GM06990 (cell line): ENCODE data around the gene POLR3F.
"Not testable (repeated sequence)": the region's sequence is repeated elsewhere in the genome, so short reads cannot be mapped to it uniquely, and the experiment has no call there.

ENCODE experiments used
- DNase-seq: peaks from one replicate; pipeline ENCODE4 v3.0.0-alpha.2; 2011; ENCODE audit not compliant: insufficient read length; ENCODE audit errors: extremely low read depth
- H3K27me3 ChIP-seq: replicated peaks from 2 replicates; pipeline ENCODE4 v1.6.0; 2011; ENCODE audit warnings: low read length; ENCODE audit not compliant: control insufficient read depth, insufficient read depth
- H3K36me3 ChIP-seq: 2 replicates; pipeline ENCODE4 v1.5.1; 2011; ENCODE audit warnings: low read length; ENCODE audit not compliant: control insufficient read depth, insufficient read depth
- H3K4me3 ChIP-seq: replicated peaks from 2 replicates; pipeline ENCODE4 v1.5.1; 2011; ENCODE audit warnings: low read depth, mild to moderate bottlenecking, control low read depth, low read length
- TF ChIP-seq, protein P1 (sequence below): IDR thresholded peaks from 2 replicates; pipeline ENCODE4 v1.5.1; 2011; ENCODE audit warnings: low read length, control low read depth, mild to moderate bottlenecking, inconsistent platforms; ENCODE audit not compliant: insufficient read depth, poor library complexity, severe bottlenecking

The POLR3F gene

DNA sequence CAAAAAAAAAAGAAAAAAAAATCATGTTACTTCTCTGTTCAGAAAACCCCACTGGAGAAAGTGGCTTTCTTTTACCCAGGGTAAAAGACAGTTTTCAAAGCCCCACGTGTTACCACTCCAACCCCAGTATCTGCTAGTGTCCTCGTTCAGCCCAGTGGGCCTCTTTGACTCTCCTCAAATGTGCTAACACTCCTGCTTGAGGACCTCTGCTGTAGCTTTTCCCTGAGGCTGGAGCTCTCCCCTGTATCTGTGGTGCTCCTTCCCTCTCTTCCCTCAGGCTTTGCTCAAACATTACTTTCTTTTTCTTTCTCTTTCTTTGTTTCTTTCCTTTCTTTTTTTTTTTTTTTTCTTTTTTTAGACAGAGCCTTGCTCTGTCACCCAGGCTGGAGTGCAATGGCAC is 55.9 kb downstream of the POLR3F start:
- Histone ChIP-seq H3K4me3 (no peak overlapping the region), H3K27me3 (no peaks in the 10 kb centered on the region), H3K36me3 (peaks cover 21% of the 10 kb centered on the region)
- TF ChIP-seq, protein P1, sequence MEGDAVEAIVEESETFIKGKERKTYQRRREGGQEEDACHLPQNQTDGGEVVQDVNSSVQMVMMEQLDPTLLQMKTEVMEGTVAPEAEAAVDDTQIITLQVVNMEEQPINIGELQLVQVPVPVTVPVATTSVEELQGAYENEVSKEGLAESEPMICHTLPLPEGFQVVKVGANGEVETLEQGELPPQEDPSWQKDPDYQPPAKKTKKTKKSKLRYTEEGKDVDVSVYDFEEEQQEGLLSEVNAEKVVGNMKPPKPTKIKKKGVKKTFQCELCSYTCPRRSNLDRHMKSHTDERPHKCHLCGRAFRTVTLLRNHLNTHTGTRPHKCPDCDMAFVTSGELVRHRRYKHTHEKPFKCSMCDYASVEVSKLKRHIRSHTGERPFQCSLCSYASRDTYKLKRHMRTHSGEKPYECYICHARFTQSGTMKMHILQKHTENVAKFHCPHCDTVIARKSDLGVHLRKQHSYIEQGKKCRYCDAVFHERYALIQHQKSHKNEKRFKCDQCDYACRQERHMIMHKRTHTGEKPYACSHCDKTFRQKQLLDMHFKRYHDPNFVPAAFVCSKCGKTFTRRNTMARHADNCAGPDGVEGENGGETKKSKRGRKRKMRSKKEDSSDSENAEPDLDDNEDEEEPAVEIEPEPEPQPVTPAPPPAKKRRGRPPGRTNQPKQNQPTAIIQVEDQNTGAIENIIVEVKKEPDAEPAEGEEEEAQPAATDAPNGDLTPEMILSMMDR = no peak
- no peak for DNase-seq

DNA sequence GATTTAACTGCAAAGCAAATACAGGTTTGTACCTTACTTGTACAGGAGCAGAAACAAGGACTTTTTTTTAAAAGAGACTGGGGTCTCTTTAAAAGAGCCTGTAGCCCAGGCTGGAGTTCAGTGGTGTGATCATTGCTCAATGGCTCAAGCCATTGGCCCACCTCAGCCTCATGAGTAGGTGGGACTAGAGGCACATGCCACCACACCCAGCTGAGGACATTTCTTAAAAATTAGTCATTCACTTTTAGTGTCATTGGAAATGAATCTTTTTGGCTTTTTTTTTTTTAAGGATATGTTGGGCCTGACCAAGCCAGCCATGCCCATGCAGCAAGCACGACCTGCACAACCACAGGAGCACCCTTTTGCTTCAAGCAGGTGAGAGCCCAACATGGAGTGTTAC is 57.5 kb downstream of the POLR3F start:
- TF ChIP-seq, protein P1 = no peak
- no peaks in the 10 kb centered on the region for H3K27me3 ChIP-seq
- no peak overlapping the region for H3K4me3 ChIP-seq
- no peak for DNase-seq
- H3K36me3 ChIP-seq = peaks cover 25% of the 10 kb centered on the region

DNA sequence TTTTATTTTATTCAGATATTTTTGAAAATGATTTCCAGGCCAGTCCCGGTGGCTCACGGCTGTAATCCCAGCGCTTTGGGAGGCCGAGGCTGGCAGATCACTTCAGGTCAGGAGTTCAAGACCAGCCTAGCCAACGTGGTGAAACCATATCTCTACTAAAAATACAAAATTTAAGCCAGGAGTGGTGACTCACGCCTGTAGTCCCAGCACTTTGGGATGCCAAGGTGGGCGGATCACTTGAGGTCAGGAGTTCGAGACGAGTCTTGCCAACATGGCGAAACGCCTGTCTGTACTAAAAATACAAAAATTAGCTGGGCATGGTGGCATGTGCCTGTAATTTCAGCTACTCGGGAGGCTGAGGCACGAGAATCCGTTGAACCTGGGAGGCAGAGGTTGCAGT is 59.6 kb downstream of the POLR3F start:
- H3K4me3 ChIP-seq, DNase-seq, H3K27me3 ChIP-seq: not testable (repeated sequence)
- peaks cover 32% of the 10 kb centered on the region for H3K36me3 ChIP-seq

DNA sequence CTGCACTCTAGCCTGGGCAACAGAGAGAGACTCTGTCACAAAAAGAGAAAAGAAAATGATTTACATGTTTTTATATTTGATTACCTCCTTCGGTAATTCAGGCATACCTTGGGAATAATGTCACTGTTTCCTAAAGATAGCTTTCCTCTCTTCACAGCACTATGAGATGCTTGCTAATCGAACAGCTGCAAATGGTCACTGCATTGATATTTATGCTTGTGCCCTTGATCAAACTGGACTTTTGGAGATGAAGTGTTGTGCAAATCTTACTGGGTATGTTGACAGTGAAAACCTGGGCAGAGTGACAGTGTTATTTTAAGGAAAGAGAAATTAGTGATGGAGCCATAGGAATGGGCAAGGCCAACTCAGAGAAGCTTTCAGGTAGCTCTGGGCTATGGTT is 60.1 kb downstream of the POLR3F start:
- no peak for DNase-seq
- no peak overlapping the region for H3K4me3 ChIP-seq
- no peaks in the 10 kb centered on the region for H3K27me3 ChIP-seq
- peaks cover 32% of the 10 kb centered on the region for H3K36me3 ChIP-seq
- TF ChIP-seq, protein P1 = no peak

DNA sequence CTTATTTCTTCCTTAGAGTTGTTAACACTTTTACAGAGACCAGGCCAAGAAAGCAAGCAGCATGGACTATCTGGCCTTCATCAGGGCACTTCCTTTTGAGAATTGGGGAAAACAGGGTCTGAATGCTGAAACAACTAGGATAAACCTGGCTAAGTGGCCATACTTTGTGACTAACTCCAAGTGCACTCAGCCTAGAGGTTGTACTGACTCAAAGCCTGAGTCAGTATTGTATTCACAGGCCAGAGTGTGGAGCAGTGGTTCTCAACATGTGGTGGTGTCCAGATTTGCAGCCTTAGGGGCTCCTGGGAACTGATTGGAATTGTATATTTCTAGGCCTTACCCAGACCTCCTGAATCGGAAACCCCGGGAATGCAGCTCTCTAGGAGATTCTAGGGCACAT is 60.6 kb downstream of the POLR3F start:
- no peak for DNase-seq
- peaks cover 36% of the 10 kb centered on the region for H3K36me3 ChIP-seq

DNA sequence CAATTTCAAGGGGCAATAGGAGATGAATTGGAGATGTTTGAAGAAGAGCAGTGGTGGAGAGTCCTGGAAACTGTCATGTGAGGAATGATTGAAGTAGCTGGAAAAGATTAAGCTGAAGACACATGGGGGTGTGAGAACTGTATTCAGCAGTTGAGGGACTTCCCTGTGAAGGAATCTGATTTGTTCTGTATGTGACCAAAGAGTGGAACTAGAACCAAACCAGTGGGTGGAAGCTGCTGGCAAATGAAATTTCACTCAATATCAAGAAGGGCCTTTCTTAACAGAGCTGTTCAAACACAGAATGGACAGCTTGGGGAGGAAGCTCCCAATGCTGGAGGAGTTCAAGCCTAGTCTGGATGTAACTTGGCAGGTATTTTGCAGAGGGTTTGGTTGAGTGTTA is 61.9 kb downstream of the POLR3F start:
- Histone ChIP-seq H3K4me3 (no peak overlapping the region), H3K36me3 (peaks cover 41% of the 10 kb centered on the region), H3K27me3 (no peaks in the 10 kb centered on the region)
- no peak for DNase-seq
- TF ChIP-seq, protein P1 = no peak

More for the DNA sequence above, 60.6 kb downstream of the POLR3F start:
- no peaks in the 10 kb centered on the region for H3K27me3 ChIP-seq
- TF ChIP-seq, protein P1 = no peak
- H3K4me3 ChIP-seq = no peak overlapping the region
